HG02623 (cell line): ENCODE results near the gene GPR39.

Source experiments
- ATAC-seq: cut with Tn5 transposase; IDR thresholded peaks from one replicate; pipeline ENCODE4 v1.9.1; 2021; ENCODE audit warnings: moderate library complexity; ENCODE audit not compliant: unreplicated experiment

The GPR39 gene

GRCh38 chr2:132668987-132669907 lies 252.6 kb downstream of the GPR39 start:
- no peak for ATAC-seq

GRCh38 chr2:132669908-132670495 lies 253.4 kb downstream of the GPR39 start, which contains the start of gene LYPD1:
LYPD1 (minus strand) TSS chr2:132670205; CDS start chr2:132669932, 273 bp downstream.
- ATAC-seq: no peak

- no peak for ATAC-seq
Observed at GRCh38 chr2:132670496-132671150, 254.0 kb downstream of the GPR39 start.

- no peak for ATAC-seq
Observed at GRCh38 chr2:132671151-132671835, 254.7 kb downstream of the GPR39 start.

GRCh38 chr2:132676999-132677398 lies 260.4 kb downstream of the GPR39 start:
- ATAC-seq: no peak

- no peak for ATAC-seq
Observed at GRCh38 chr2:132677661-132678060, 261.1 kb downstream of the GPR39 start.

GRCh38 chr2:132678483-132678882 lies 261.9 kb downstream of the GPR39 start:
- ATAC-seq: no peak

- no peak for ATAC-seq
Observed at GRCh38 chr2:132680544-132680943, 263.9 kb downstream of the GPR39 start.

- ATAC-seq: no peak
Observed at GRCh38 chr2:132681766-132682165, 265.2 kb downstream of the GPR39 start.

- no peak for ATAC-seq
Observed at GRCh38 chr2:132690664-132691303, 274.2 kb downstream of the GPR39 start.

- no peak for ATAC-seq
Observed at GRCh38 chr2:132691556-132691955, 275.0 kb downstream of the GPR39 start.

GRCh38 chr2:132692816-132693215 lies 276.2 kb downstream of the GPR39 start:
- ATAC-seq: no peak
